IPS-15b (cell line): ENCODE measurements around the gene SRPX2.

Experiments
- H3K27me3 ChIP-seq: one replicate; pipeline ENCODE4 v1.6.1; 2013; ENCODE audit warnings: low read length; ENCODE audit not compliant: control insufficient read depth, insufficient read depth
- H3K36me3 ChIP-seq: one replicate; pipeline ENCODE4 v1.6.1; 2013; ENCODE audit warnings: low read length; ENCODE audit not compliant: control insufficient read depth, insufficient read depth
- H3K4me1 ChIP-seq: one replicate; pipeline ENCODE4 v1.6.1; 2013; ENCODE audit warnings: mild to moderate bottlenecking, low read length; ENCODE audit not compliant: control insufficient read depth, insufficient read depth
- H3K4me3 ChIP-seq: one replicate; pipeline ENCODE4 v1.5.1; 2013; ENCODE audit warnings: low read depth, low read length
- H3K9ac ChIP-seq: one replicate; pipeline ENCODE4 v1.6.1; 2013; ENCODE audit warnings: low read depth, mild to moderate bottlenecking, low read length
- H3K9me3 ChIP-seq: one replicate; pipeline ENCODE4 v1.6.1; 2013; ENCODE audit warnings: mild to moderate bottlenecking, low read length; ENCODE audit not compliant: control insufficient read depth, insufficient read depth

Gene SRPX2

GRCh38 chrX:100652266-100652665 is 8.3 kb downstream of the SRPX2 start:
- Histone ChIP-seq H3K27me3 (no peaks in the 10 kb centered on the region), H3K36me3 (no peaks in the 10 kb centered on the region), H3K4me3 (no peak overlapping the region), H3K9ac (no peak overlapping the region), H3K9me3 (no peaks in the 10 kb centered on the region), H3K4me1 (peaks cover 10% of the 10 kb centered on the region)

- H3K36me3 ChIP-seq, result no peaks in the 10 kb centered on the region
- no peak overlapping the region for H3K9ac ChIP-seq
- H3K4me3 ChIP-seq, result no peak overlapping the region
- H3K27me3 ChIP-seq, result no peaks in the 10 kb centered on the region
- H3K9me3 ChIP-seq, result no peaks in the 10 kb centered on the region
- peaks cover 10% of the 10 kb centered on the region for H3K4me1 ChIP-seq
These were observed 10.3 kb downstream of the SRPX2 start for GRCh38 chrX:100654261-100654660.

- no peaks in the 10 kb centered on the region for H3K9me3 ChIP-seq
- no peaks in the 10 kb centered on the region for H3K36me3 ChIP-seq
- H3K4me3 ChIP-seq, result no peak overlapping the region
- no peaks in the 10 kb centered on the region for H3K27me3 ChIP-seq
- no peak overlapping the region for H3K9ac ChIP-seq
- peaks cover 2% of the 10 kb centered on the region for H3K4me1 ChIP-seq
These were observed 15.0 kb downstream of the SRPX2 start for GRCh38 chrX:100658941-100659381.

GRCh38 chrX:100659431-100660137 is 15.6 kb downstream of the SRPX2 start:
- H3K36me3 ChIP-seq, result no peaks in the 10 kb centered on the region

GRCh38 chrX:100662170-100662569 is 18.2 kb downstream of the SRPX2 start:
- Histone ChIP-seq H3K4me1 (no peaks in the 10 kb centered on the region), H3K9ac (no peak overlapping the region), H3K27me3 (no peaks in the 10 kb centered on the region), H3K36me3 (no peaks in the 10 kb centered on the region), H3K9me3 (no peaks in the 10 kb centered on the region), H3K4me3 (no peak overlapping the region)

More at GRCh38 chrX:100659431-100660137, 15.6 kb downstream of the SRPX2 start:
- Histone ChIP-seq H3K9me3 (no peaks in the 10 kb centered on the region), H3K27me3 (no peaks in the 10 kb centered on the region), H3K4me3 (no peak overlapping the region), H3K9ac (no peak overlapping the region), H3K4me1 (no peaks in the 10 kb centered on the region)

GRCh38 chrX:100662796-100663195 is 18.8 kb downstream of the SRPX2 start:
- no peaks in the 10 kb centered on the region for H3K9me3 ChIP-seq
- H3K36me3 ChIP-seq, result no peaks in the 10 kb centered on the region
- no peaks in the 10 kb centered on the region for H3K27me3 ChIP-seq
- H3K4me1 ChIP-seq, result no peaks in the 10 kb centered on the region
- no peak overlapping the region for H3K4me3 ChIP-seq
- no peak overlapping the region for H3K9ac ChIP-seq

- Histone ChIP-seq H3K4me1 (no peaks in the 10 kb centered on the region), H3K4me3 (no peak overlapping the region), H3K36me3 (no peaks in the 10 kb centered on the region), H3K9ac (no peak overlapping the region), H3K27me3 (no peaks in the 10 kb centered on the region), H3K9me3 (no peaks in the 10 kb centered on the region)
These were observed 19.6 kb downstream of the SRPX2 start for GRCh38 chrX:100663642-100664041.

GRCh38 chrX:100672966-100673365 is 29.0 kb downstream of the SRPX2 start:
- no peak overlapping the region for H3K9ac ChIP-seq
- no peaks in the 10 kb centered on the region for H3K36me3 ChIP-seq
- H3K9me3 ChIP-seq, result no peaks in the 10 kb centered on the region
- H3K27me3 ChIP-seq, result no peaks in the 10 kb centered on the region
- H3K4me3 ChIP-seq, result no peak overlapping the region
- no peaks in the 10 kb centered on the region for H3K4me1 ChIP-seq

- H3K9ac ChIP-seq, result no peak overlapping the region
- H3K36me3 ChIP-seq, result no peaks in the 10 kb centered on the region
- H3K4me1 ChIP-seq, result peaks cover 5% of the 10 kb centered on the region
- H3K4me3 ChIP-seq, result no peak overlapping the region
- H3K27me3 ChIP-seq, result no peaks in the 10 kb centered on the region
- no peaks in the 10 kb centered on the region for H3K9me3 ChIP-seq
These were observed 29.5 kb downstream of the SRPX2 start for GRCh38 chrX:100673397-100673953.

GRCh38 chrX:100674705-100675104 is 30.7 kb downstream of the SRPX2 start:
- H3K4me3 ChIP-seq, result no peak overlapping the region

GRCh38 chrX:100677611-100678181 is 33.7 kb downstream of the SRPX2 start:
- Histone ChIP-seq H3K4me3 (no peak overlapping the region), H3K9me3 (no peaks in the 10 kb centered on the region), H3K36me3 (no peaks in the 10 kb centered on the region), H3K9ac (no peak overlapping the region), H3K4me1 (peaks cover 5% of the 10 kb centered on the region), H3K27me3 (no peaks in the 10 kb centered on the region)

More at GRCh38 chrX:100674705-100675104, 30.7 kb downstream of the SRPX2 start:
- Histone ChIP-seq H3K4me1 (peaks cover 5% of the 10 kb centered on the region), H3K9me3 (no peaks in the 10 kb centered on the region), H3K27me3 (no peaks in the 10 kb centered on the region), H3K36me3 (no peaks in the 10 kb centered on the region), H3K9ac (no peak overlapping the region)

- H3K4me1 ChIP-seq, result peaks cover 5% of the 10 kb centered on the region
- no peaks in the 10 kb centered on the region for H3K36me3 ChIP-seq
- no peaks in the 10 kb centered on the region for H3K9me3 ChIP-seq
- H3K4me3 ChIP-seq, result no peak overlapping the region
- no peak overlapping the region for H3K9ac ChIP-seq
- no peaks in the 10 kb centered on the region for H3K27me3 ChIP-seq
These were observed 36.8 kb downstream of the SRPX2 start for GRCh38 chrX:100680756-100681155.
